GM19455 (cell line): ENCODE data around the gene CDC37L1.
A peak's percentile ranks its signal among the peaks of the same experiment; 100 is the strongest.
"Not testable (repeated sequence)": the region's sequence is repeated elsewhere in the genome, so short reads cannot be mapped to it uniquely, and the experiment has no call there.

Source experiments
- ATAC-seq: cut with Tn5 transposase; IDR thresholded peaks from one replicate; pipeline ENCODE4 v1.9.1; 2021; ENCODE audit not compliant: unreplicated experiment

Gene CDC37L1

GRCh38 chr9:4679268-4680172, at the start of gene CDC37L1:
Gene CDC37L1, plus strand, starts transcription at chr9:4679569. Its CDS starts 199 bp downstream, at chr9:4679768.
- peak; percentile 98 for ATAC-seq

GRCh38 chr9:4630836-4631235, 48.5 kb upstream of the CDC37L1 start:
- no peak for ATAC-seq

- ATAC-seq = no peak
Observed at GRCh38 chr9:4638968-4639367, 40.4 kb upstream of the CDC37L1 start.

- no peak for ATAC-seq
Observed at GRCh38 chr9:4639420-4639819, 39.9 kb upstream of the CDC37L1 start.

- no peak for ATAC-seq
Observed at GRCh38 chr9:4640027-4640426, 39.3 kb upstream of the CDC37L1 start.

- ATAC-seq = no peak
Observed at GRCh38 chr9:4642351-4642750, 37.0 kb upstream of the CDC37L1 start.

- ATAC-seq = no peak
Observed at GRCh38 chr9:4654084-4654483, 25.3 kb upstream of the CDC37L1 start.

GRCh38 chr9:4654538-4654937, 24.8 kb upstream of the CDC37L1 start:
- ATAC-seq = no peak

GRCh38 chr9:4656196-4656595, 23.2 kb upstream of the CDC37L1 start:
- ATAC-seq = not testable (repeated sequence)

- no peak for ATAC-seq
Observed at GRCh38 chr9:4656621-4657020, 22.7 kb upstream of the CDC37L1 start.

GRCh38 chr9:4657426-4658159, 21.8 kb upstream of the CDC37L1 start:
- no peak for ATAC-seq

GRCh38 chr9:4660665-4661064, 18.7 kb upstream of the CDC37L1 start:
- not testable (repeated sequence) for ATAC-seq

GRCh38 chr9:4661165-4661564, 18.2 kb upstream of the CDC37L1 start:
- ATAC-seq = no peak

- ATAC-seq = no peak
Observed at GRCh38 chr9:4661611-4662010, 17.8 kb upstream of the CDC37L1 start.

GRCh38 chr9:4662108-4662988, 17.0 kb upstream of the CDC37L1 start, which contains the start of gene PLPP6:
Gene PLPP6, plus strand, starts transcription at chr9:4662294. Its CDS starts 82 bp downstream, at chr9:4662376.
- peak; percentile 78 for ATAC-seq

GRCh38 chr9:4662989-4663792, 16.2 kb upstream of the CDC37L1 start:
- no peak for ATAC-seq

GRCh38 chr9:4663956-4664355, 15.4 kb upstream of the CDC37L1 start:
- no peak for ATAC-seq

GRCh38 chr9:4665357-4665756, 14.0 kb upstream of the CDC37L1 start:
- ATAC-seq = no peak

- ATAC-seq = no peak
Observed at GRCh38 chr9:4666042-4666699, 13.2 kb upstream of the CDC37L1 start, which contains the start of gene SPATA6L. Gene SPATA6L, minus strand, starts transcription at chr9:4666480. Its CDS starts 230 bp downstream, at chr9:4666250.
